Smooth muscle cell (in vitro differentiated cells): ENCODE results near the gene LPCAT1. TPM values are rescaled to one million over a fixed set of nuclear protein-coding genes. Genes with fewer than 3 reads are reported as not detected.

Experiments used
- DNase-seq: peaks from one replicate; lab custom pipeline; 2025; ENCODE audit not compliant: unreplicated experiment; lab: John Stamatoyannopoulos, UW
- H2AFZ ChIP-seq: fragments of 200-600 bp; sonication (generic); 2 replicates; pipeline ENCODE4 v1.6.0; 2016; ENCODE audit warnings: antibody characterized with exemption, low read depth, mild to moderate bottlenecking
- H3F3A ChIP-seq: fragments of 200-600 bp; sonication (generic); 2 replicates; pipeline ENCODE4 v1.6.0; 2017; ENCODE audit warnings: antibody characterized with exemption, low read depth
- H3K27ac ChIP-seq: fragments of 200-600 bp; sonication (generic); 2 replicates; pipeline ENCODE4 v1.5.1; 2016; ENCODE audit warnings: low read depth, mild to moderate bottlenecking
- H3K27me3 ChIP-seq: fragments of 200-600 bp; sonication (generic); 2 replicates; pipeline ENCODE4 v1.6.1; 2016; ENCODE audit warnings: low read depth, mild to moderate bottlenecking
- H3K36me3 ChIP-seq: fragments of 200-600 bp; sonication (generic); 2 replicates; pipeline ENCODE4 v1.5.1; 2016; ENCODE audit warnings: low read depth
- H3K4me1 ChIP-seq: fragments of 200-600 bp; sonication (generic); 2 replicates; pipeline ENCODE4 v1.5.1; 2016; ENCODE audit warnings: low read depth
- H3K4me2 ChIP-seq: fragments of 200-600 bp; sonication (generic); 2 replicates; pipeline ENCODE4 v1.6.0; 2016; ENCODE audit warnings: mild to moderate bottlenecking
- H3K4me3 ChIP-seq: fragments of 200-600 bp; sonication (generic); 2 replicates; pipeline ENCODE4 v1.5.1; 2016; ENCODE audit warnings: mild to moderate bottlenecking
- H3K79me2 ChIP-seq: fragments of 200-600 bp; sonication (generic); 2 replicates; pipeline ENCODE4 v1.6.0; 2016; ENCODE audit warnings: low read depth, mild to moderate bottlenecking
- H3K9ac ChIP-seq: fragments of 200-600 bp; sonication (generic); 2 replicates; pipeline ENCODE4 v1.6.0; 2016; ENCODE audit warnings: low read depth
- H3K9me3 ChIP-seq: fragments of 200-600 bp; sonication (generic); replicated peaks from 2 replicates; pipeline ENCODE4 v1.5.1; 2016; ENCODE audit warnings: low read depth
- H4K20me1 ChIP-seq: fragments of 200-600 bp; sonication (generic); 2 replicates; pipeline ENCODE4 v1.6.0; 2016; ENCODE audit warnings: low read depth
- CTCF ChIP-seq: fragments of 200-600 bp; sonication (generic); IDR thresholded peaks from 2 replicates; pipeline ENCODE4 v1.5.1; 2017; ENCODE audit warnings: borderline replicate concordance, mild to moderate bottlenecking, antibody characterized with exemption; ENCODE audit not compliant: insufficient read depth, poor library complexity, severe bottlenecking
- WGBS: methylation state at CpG from one replicate; pipeline ENCODE4 v1.1.7; 2016; ENCODE audit warnings: low lambda C conversion rate; 5-methylcytosine and 5-hydroxymethylcytosine counted together
- polyA plus RNA-seq: library from polyadenylated mRNA; unstranded; fragments of >200 nt; fragmentation: Nextera tagmentation; extraction: Ambion mirVana; gene quantifications from 2 replicates; pipeline ENCODE4 v1.2.1, GENCODE V29; 2016
- total RNA-seq: library from RNA; depleted of rRNA; stranded (reverse); fragments of >200 nt; gene quantifications from 2 replicates; pipeline ENCODE4 v1.2.3, GENCODE V29; 2014

LPCAT1 gene
- total and polyA plus RNA-seq, 2 experiments from 2014 or later, result 42.7 to 50.1 TPM

- no peak overlapping the region for H3K4me3 ChIP-seq
- DNase-seq, result no peak
- H3F3A ChIP-seq, result no peaks in the 10 kb centered on the region
- no peaks in the 10 kb centered on the region for H3K27me3 ChIP-seq
- H3K4me2 ChIP-seq, result no peak overlapping the region
- no peaks in the 10 kb centered on the region for H3K36me3 ChIP-seq
- WGBS, result 94% methylated on average over 15 of the region's 15 CpGs
- H3K9me3 ChIP-seq, result no peaks in the 10 kb centered on the region
- TF ChIP-seq CTCF, result no peak
- no peaks in the 10 kb centered on the region for H3K79me2 ChIP-seq
- H3K9ac ChIP-seq, result no peak overlapping the region
- no peak overlapping the region for H3K27ac ChIP-seq
- no peak overlapping the region for H2AFZ ChIP-seq
- H4K20me1 ChIP-seq, result no peaks in the 10 kb centered on the region
- H3K4me1 ChIP-seq, result no peaks in the 10 kb centered on the region
These were observed 91.5 kb downstream of the LPCAT1 start for GRCh38 chr5:1432296-1432695.

- Histone ChIP-seq H3K4me1 (no peaks in the 10 kb centered on the region), H2AFZ (no peak overlapping the region), H3K36me3 (no peaks in the 10 kb centered on the region), H4K20me1 (no peaks in the 10 kb centered on the region), H3F3A (no peaks in the 10 kb centered on the region), H3K9ac (no peak overlapping the region), H3K4me3 (no peak overlapping the region), H3K9me3 (no peaks in the 10 kb centered on the region), H3K27ac (no peak overlapping the region), H3K27me3 (no peaks in the 10 kb centered on the region), H3K79me2 (no peaks in the 10 kb centered on the region), H3K4me2 (no peak overlapping the region)
- no peak for DNase-seq
- TF ChIP-seq CTCF, result no peak
- WGBS, result 86% methylated on average over 8 of the region's 8 CpGs
These were observed 91.9 kb downstream of the LPCAT1 start for GRCh38 chr5:1431896-1432295.

- no peak overlapping the region for H3K4me2 ChIP-seq
- H3K36me3 ChIP-seq, result no peaks in the 10 kb centered on the region
- no peaks in the 10 kb centered on the region for H3K9me3 ChIP-seq
- no peaks in the 10 kb centered on the region for H4K20me1 ChIP-seq
- no peak overlapping the region for H3K9ac ChIP-seq
- TF ChIP-seq CTCF, result no peak
- no peaks in the 10 kb centered on the region for H3K4me1 ChIP-seq
- no peaks in the 10 kb centered on the region for H3K79me2 ChIP-seq
- no peak for DNase-seq
- H3F3A ChIP-seq, result no peaks in the 10 kb centered on the region
- no peaks in the 10 kb centered on the region for H3K27me3 ChIP-seq
- 92% methylated on average over 31 of the region's 33 CpGs for WGBS
- H3K4me3 ChIP-seq, result no peak overlapping the region
- H2AFZ ChIP-seq, result no peak overlapping the region
- no peak overlapping the region for H3K27ac ChIP-seq
These were observed 92.5 kb downstream of the LPCAT1 start for GRCh38 chr5:1431021-1431811.
